Hindlimb muscle (tissue), 1 donor: ENCODE results near the gene TCP11L1. TPM values are rescaled to one million over a fixed set of nuclear protein-coding genes. Genes with fewer than 3 reads are reported as not detected.
"Not testable (repeated sequence)": the region's sequence is repeated elsewhere in the genome, so short reads cannot be mapped to it uniquely, and the experiment has no call there.

ENCODE experiments used
- DNase-seq: peaks from one replicate; pipeline ENCODE4 v3.0.0-alpha.2; 2013
- polyA plus RNA-seq: library from polyadenylated mRNA; unstranded; fragments of 120-200 nt; gene quantifications from one replicate; pipeline ENCODE4 v1.2.1, GENCODE V29; 2013; ENCODE audit not compliant: insufficient read length

Gene TCP11L1
- polyA plus RNA-seq, 1 donor: 12.8 TPM

- DNase-seq: not testable (repeated sequence)
Observed at GRCh38 chr11:33029218-33029617, 10.2 kb upstream of the TCP11L1 start.

DNA sequence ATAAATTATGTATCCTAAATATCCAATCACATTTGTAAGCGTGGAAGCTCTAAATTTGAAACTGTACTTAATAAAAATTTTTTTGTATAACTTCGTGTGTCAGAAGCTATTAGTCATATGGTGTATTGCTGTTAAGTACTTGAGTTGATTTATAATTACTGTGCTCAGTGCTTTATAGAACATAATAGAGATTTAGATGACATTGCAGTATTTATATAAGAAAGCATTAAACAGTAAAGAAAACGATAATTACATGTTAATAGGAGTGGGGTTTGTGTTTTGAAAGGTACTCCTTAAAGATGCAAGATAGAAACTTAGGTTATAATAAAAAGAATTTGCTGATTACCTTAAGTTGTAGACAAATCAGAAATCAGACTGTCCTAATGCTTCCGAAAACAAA lies 5.9 kb upstream of the TCP11L1 start:
- no peak for DNase-seq

DNA sequence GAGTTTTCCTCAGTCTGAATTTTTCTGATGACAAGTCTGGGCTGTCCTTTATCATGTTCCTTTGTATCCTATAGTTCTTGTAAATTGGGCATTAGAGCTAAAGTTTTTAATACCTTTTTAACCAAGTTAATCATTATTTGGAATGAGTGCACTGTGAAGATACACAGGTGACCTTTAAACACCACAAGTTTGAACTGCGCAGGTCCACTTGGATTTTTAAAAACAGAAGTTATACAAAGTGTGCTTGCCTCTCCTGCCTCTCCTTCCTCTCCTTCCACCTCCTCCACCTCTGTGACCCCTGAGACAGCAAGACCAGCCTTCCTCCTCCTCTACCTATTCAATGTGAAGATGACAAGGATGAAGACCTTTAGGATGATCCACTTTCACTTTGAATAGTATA lies 4.4 kb upstream of the TCP11L1 start:
- no peak for DNase-seq

- no peak for DNase-seq
Observed at GRCh38 chr11:33040033-33040861, 875 bp downstream of the TCP11L1 start.

DNA sequence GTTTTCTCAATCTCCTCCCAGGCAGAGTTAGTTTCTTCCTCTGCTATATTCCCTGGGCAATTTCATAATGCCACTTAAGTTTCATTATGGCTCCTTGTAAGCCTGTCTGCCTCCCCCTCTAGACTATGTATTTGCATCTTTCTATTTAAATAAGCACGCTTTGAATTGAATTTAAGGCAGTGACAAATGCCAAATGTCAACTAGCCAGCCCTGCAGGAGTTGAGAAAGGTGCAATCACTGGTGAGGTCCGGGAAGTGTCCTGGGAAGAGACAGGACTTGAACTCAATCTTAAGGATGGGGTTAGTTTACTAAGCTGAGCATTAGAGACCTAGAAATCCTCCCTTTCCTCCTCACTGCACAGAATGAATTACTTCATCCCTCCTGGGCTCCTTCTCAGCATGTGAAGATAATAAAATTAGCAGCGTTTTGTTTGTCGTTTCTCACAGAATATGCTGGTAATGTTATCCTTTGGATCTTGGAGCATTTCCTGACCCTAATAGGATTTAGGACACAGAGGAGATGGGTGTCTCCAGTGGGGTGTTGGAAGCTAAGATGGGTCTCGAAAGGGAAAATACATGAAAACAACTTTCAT lies 1.6 kb downstream of the TCP11L1 start:
- no peak for DNase-seq

GRCh38 chr11:33043221-33043830 lies 4.0 kb downstream of the TCP11L1 start:
- DNase-seq: no peak

DNA sequence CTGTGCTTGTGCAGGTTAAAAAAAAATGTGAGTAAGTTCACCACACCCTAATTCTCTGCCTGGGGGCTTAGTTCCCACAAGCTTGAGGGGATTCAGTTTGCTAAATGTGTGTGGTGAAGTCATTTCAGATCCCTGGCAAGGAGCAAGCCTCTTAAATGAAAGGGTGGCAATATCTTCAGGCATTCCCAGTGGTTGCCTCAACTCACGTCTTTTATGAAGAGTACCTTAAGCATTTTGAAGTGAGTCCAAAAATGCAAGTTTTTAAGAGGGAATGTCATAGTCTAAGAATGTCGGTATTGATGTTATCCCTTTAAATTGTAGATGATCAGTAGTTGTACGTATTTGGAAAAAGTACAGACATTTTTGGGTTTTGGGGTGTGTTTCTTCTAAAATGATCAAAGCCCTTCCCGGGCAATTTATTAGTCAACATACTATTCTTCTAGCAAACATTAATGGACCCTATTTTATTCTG lies 4.9 kb downstream of the TCP11L1 start:
- DNase-seq: no peak

- no peak for DNase-seq
Observed at GRCh38 chr11:33045551-33046255, 6.3 kb downstream of the TCP11L1 start.

DNA sequence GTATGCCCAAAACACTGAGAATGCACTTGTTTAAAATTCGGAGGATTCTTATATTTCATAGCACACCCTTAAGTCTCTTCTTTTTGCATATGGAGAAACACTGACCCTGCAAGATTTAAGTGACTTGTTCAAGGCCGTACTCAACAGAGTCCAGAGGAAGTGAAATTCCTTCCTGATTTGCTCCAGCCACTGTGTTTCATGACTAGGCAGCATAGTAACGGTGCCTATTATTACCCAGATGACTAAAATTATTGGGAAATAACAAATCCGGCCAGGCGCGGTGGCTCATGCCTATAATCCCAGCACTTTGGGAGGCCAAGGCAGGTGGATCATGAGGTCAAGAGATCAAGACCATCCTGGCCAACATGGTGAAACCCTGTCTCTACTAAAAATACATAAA lies 9.3 kb downstream of the TCP11L1 start:
- not testable (repeated sequence) for DNase-seq

GRCh38 chr11:33049565-33050408 lies 10.4 kb downstream of the TCP11L1 start:
- not testable (repeated sequence) for DNase-seq

DNA sequence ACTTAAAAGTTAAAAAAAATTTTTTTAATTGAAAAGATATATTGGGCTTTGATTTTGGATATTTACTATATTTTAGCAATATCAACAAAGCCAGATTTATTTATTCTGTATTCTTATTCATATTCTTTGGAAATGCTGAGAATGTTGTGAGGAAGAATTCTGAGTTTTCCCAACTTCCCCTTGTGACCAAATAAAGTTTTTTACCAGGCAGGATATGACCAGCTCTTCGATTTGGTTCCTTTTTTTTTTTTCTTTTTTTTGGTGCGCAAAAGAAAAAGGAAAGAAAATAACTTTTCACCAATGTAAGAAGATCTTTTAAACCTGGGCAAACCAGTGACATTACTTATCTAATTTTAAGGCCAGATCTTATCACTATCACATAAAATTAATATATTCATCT lies 12.9 kb downstream of the TCP11L1 start:
- no peak for DNase-seq

GRCh38 chr11:33055375-33055774 lies 16.0 kb downstream of the TCP11L1 start:
- no peak for DNase-seq

GRCh38 chr11:33057284-33057683 lies 17.9 kb downstream of the TCP11L1 start:
- no peak for DNase-seq

- no peak for DNase-seq
Observed at GRCh38 chr11:33059331-33060007, 20.1 kb downstream of the TCP11L1 start.

- DNase-seq: no peak
Observed at GRCh38 chr11:33060271-33060670, 20.9 kb downstream of the TCP11L1 start.

GRCh38 chr11:33062137-33062536 lies 22.8 kb downstream of the TCP11L1 start:
- no peak for DNase-seq

- no peak for DNase-seq
Observed at GRCh38 chr11:33063326-33063881, 24.0 kb downstream of the TCP11L1 start.

DNA sequence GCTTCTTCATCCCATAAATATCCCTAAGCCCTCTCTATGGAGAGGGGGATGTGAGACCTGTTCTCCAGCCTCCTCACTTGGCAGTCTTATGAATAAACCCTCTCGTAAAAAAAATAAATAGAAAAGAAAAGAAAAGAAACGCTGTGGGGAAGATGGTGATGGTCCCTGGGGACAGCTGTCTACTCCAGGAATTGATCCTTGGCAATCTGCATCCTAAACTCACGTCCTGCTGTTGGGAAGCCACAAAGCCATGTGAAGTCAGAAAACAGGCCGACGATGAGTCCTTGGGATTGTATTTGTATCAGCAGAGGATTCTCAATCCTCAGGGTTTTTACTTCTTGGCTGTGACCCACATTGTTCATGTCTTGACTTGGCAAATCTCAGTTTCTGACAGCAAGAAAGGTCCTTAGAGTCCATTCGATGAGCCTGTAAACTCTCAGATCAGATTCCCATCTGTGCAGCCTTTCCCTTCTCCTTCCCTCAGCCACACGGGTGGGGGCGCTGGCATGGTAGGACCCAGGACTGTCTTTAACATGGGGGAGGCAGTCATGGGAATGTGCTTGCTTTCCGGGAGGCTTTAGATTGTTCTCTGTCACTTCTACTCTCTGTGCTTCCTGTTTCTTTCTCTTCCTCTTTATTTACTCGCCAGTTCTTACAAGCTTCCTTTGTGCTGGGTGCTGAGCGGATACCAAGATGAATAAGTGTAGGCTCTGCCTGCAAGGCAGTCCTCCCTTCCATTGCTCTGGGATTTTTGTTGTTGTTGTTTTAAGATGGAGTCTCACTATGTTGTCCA lies 24.9 kb downstream of the TCP11L1 start:
- no peak for DNase-seq

- DNase-seq: no peak
Observed at GRCh38 chr11:33064866-33065265, 25.5 kb downstream of the TCP11L1 start.
